ENCODE results near the gene CSPG4.
"Not testable (repeated sequence)": the region's sequence is repeated elsewhere in the genome, so short reads cannot be mapped to it uniquely, and the experiment has no call there.

CSPG4 gene

GRCh38 chr15:75646112-75646943, 66.3 kb downstream of the CSPG4 start:
- no peak for DNase-seq

GRCh38 chr15:75644376-75644775, 68.3 kb downstream of the CSPG4 start:
- DNase-seq, result no peak

GRCh38 chr15:75641603-75642002, 71.0 kb downstream of the CSPG4 start:
- no peak for DNase-seq

GRCh38 chr15:75641179-75641503, 71.5 kb downstream of the CSPG4 start:
- DNase-seq, result no peak

GRCh38 chr15:75640483-75641178, 72.0 kb downstream of the CSPG4 start:
- peak; percentile 40 for DNase-seq

GRCh38 chr15:75639709-75640482, 72.8 kb downstream of the CSPG4 start, which contains the start of gene IMP3:
IMP3 (minus strand) TSS chr15:75640224; CDS start chr15:75640168, 56 bp downstream.
- peak; percentile 94 for DNase-seq

- DNase-seq, result no peak
Observed at GRCh38 chr15:75639191-75639708, 73.4 kb downstream of the CSPG4 start.

GRCh38 chr15:75637245-75638009, 75.2 kb downstream of the CSPG4 start:
- DNase-seq, result no peak

GRCh38 chr15:75636026-75636425, 76.6 kb downstream of the CSPG4 start:
- no peak for DNase-seq

- not testable (repeated sequence) for DNase-seq
Observed at GRCh38 chr15:75633922-75634321, 78.7 kb downstream of the CSPG4 start.

GRCh38 chr15:75631935-75632334, 80.7 kb downstream of the CSPG4 start:
- DNase-seq, result no peak

GRCh38 chr15:75625542-75626347, 86.9 kb downstream of the CSPG4 start, which contains the start of gene SNUPN:
SNUPN (minus strand) TSS chr15:75625725; CDS start chr15:75621051, 4,674 bp downstream.
- peak; percentile 56 for DNase-seq
